Activated gamma-delta T cell treated with anti-CD3 and anti-CD28 coated beads, Interleukin-2, amount 50 U/mL, for 16 hours (primary cell): ENCODE data around the gene NFIB.

ENCODE experiments used
- DNase-seq: peaks from one replicate; pipeline ENCODE4 v3.0.0-alpha.2; 2020; ENCODE audit warnings: low read depth

NFIB gene

GRCh38 chr9:14318934-14319580 is 5.1 kb upstream of the NFIB start:
- no peak for DNase-seq

- no peak for DNase-seq
Measured at GRCh38 chr9:14318361-14318760, 4.4 kb upstream of the NFIB start.

GRCh38 chr9:14317667-14318320 is 3.9 kb upstream of the NFIB start:
- no peak for DNase-seq

- DNase-seq = no peak
Measured at GRCh38 chr9:14316602-14317300, 2.8 kb upstream of the NFIB start.

GRCh38 chr9:14315875-14316601 is 2.1 kb upstream of the NFIB start:
- DNase-seq = no peak

- DNase-seq = no peak
Measured at GRCh38 chr9:14314929-14315874, 1.3 kb upstream of the NFIB start.

- no peak for DNase-seq
Measured at GRCh38 chr9:14314424-14314928, 535 bp upstream of the NFIB start.

- no peak for DNase-seq
Measured at GRCh38 chr9:14313378-14313940, 482 bp downstream of the NFIB start.

GRCh38 chr9:14312719-14313377 is 1.1 kb downstream of the NFIB start:
- DNase-seq = no peak

- DNase-seq = no peak
Measured at GRCh38 chr9:14311956-14312685, 1.8 kb downstream of the NFIB start.

GRCh38 chr9:14311171-14311949 is 2.6 kb downstream of the NFIB start:
- no peak for DNase-seq

GRCh38 chr9:14310311-14310710 is 3.6 kb downstream of the NFIB start:
- DNase-seq = no peak

- DNase-seq = no peak
Measured at GRCh38 chr9:14309403-14309802, 4.5 kb downstream of the NFIB start.

GRCh38 chr9:14308853-14309145 is 5.1 kb downstream of the NFIB start:
- DNase-seq = no peak

- no peak for DNase-seq
Measured at GRCh38 chr9:14307989-14308852, 5.7 kb downstream of the NFIB start.

GRCh38 chr9:14306672-14307660 is 7.0 kb downstream of the NFIB start:
- no peak for DNase-seq

GRCh38 chr9:14306188-14306587 is 7.8 kb downstream of the NFIB start:
- DNase-seq = no peak
